HepG2 (cell line): ENCODE data around the gene PHF23. TPM values are rescaled to one million over a fixed set of nuclear protein-coding genes. Genes with fewer than 3 reads are reported as not detected.

Experiments used
- ATAC-seq: fragments of 200-7000 bp; cut with Tn5 transposase; 3 replicates; pipeline ENCODE4 v1.9.1; 2020; ENCODE audit warnings: mild to moderate bottlenecking, moderate library complexity
- BruUV-seq: library from RNA; stranded (reverse); fragments of 400-500 nt; replicated peaks from 2 replicates; lab custom pipeline; 2021; lab: Mats Ljungman, UMichigan
- CTCF ChIA-PET: fragments of 300-600 bp; formaldehyde crosslinking; extraction: SDS; loops from one replicate; lab custom pipeline; 2021; ENCODE audit warnings: low total read pairs, inconsistent platforms, low intra/inter-chr PET ratio; lab: Yijun Ruan, JAX
- POLR2A ChIA-PET: fragments of 350-600 bp; sonication (Branson Sonifier 250); formaldehyde crosslinking; loops from one replicate; lab custom pipeline; 2020; ENCODE audit warnings: antibody characterized with exemption, inconsistent platforms; lab: Yijun Ruan, JAX
- DNase-seq: peaks from one replicate; pipeline ENCODE4 v3.0.0-alpha.2; 2015; ENCODE audit warnings: low spot score
- FAIRE-seq: peaks from 3 replicates; lab custom pipeline; 2011; peaks lifted over from hg19 to GRCh38; lab: Jason Lieb, UNC
- H2AFZ ChIP-seq: one replicate; pipeline ENCODE4 v1.6.1; 2011; ENCODE audit warnings: low read length, inconsistent platforms
- H3K27ac ChIP-seq: fragments of 300-600 bp; 3 replicates; pipeline ENCODE4 v1.8.0; 2011; ENCODE audit warnings: mixed run types, mild to moderate bottlenecking, mixed read lengths, low read length, inconsistent platforms; ENCODE audit not compliant: insufficient read depth; ENCODE audit errors: extremely low read length
- H3K27me3 ChIP-seq, 2 experiments: fragments of 200-600 bp in 1 of 2; 2 replicates in 1 of 2; 3 replicates in 1 of 2; pipeline versions ENCODE4 v1.6.0 to v1.8.0; 2011; ENCODE audit warnings: low read length in 2 of 2, mild to moderate bottlenecking in 2 of 2, moderate library complexity in 2 of 2, inconsistent platforms in 1 of 2; ENCODE audit not compliant: insufficient read depth in 2 of 2, control insufficient read depth in 1 of 2
- H3K36me3 ChIP-seq, 2 experiments: fragments of 200-600 bp in 1 of 2; replicated peaks in 1 of 2; 2 replicates in 1 of 2; 3 replicates in 1 of 2; pipeline versions ENCODE4 v1.5.1 to v1.8.0; 2011; ENCODE audit warnings: low read length in 2 of 2, inconsistent platforms in 1 of 2; ENCODE audit not compliant: insufficient read depth in 2 of 2, control insufficient read depth in 1 of 2
- H3K4me1 ChIP-seq: 2 replicates; pipeline ENCODE4 v1.5.1; 2012; ENCODE audit warnings: low read length, inconsistent platforms; ENCODE audit not compliant: insufficient read depth
- H3K4me2 ChIP-seq: 2 replicates; pipeline ENCODE4 v1.6.0; 2011; ENCODE audit warnings: low read depth, low read length, inconsistent platforms
- H3K4me3 ChIP-seq, 3 experiments: fragments of 200-600 bp in 1 of 3; sonication (generic), shearing (Covaris generic) in 1 of 3; replicated peaks in 1 of 3; 2 replicates each; pipeline ENCODE4 v1.5.1; 2011 to 2016; ENCODE audit warnings: low read length in 3 of 3, inconsistent platforms in 2 of 3, low read depth in 2 of 3, mild to moderate bottlenecking in 2 of 3, control low read depth in 1 of 3, mixed read lengths in 1 of 3; ENCODE audit not compliant: insufficient read depth in 1 of 3
- H3K79me2 ChIP-seq: one replicate; pipeline ENCODE4 v1.6.1; 2011; ENCODE audit warnings: low read length, inconsistent platforms; ENCODE audit not compliant: insufficient read depth
- H3K9ac ChIP-seq: 2 replicates; pipeline ENCODE4 v1.6.0; 2011; ENCODE audit warnings: mild to moderate bottlenecking, low read depth, low read length, inconsistent platforms; ENCODE audit not compliant: insufficient read depth
- H3K9me3 ChIP-seq: 2 replicates; pipeline ENCODE4 v1.5.1; 2012; ENCODE audit warnings: mild to moderate bottlenecking, low read length
- H4K20me1 ChIP-seq: 2 replicates; pipeline ENCODE4 v1.6.0; 2011; ENCODE audit warnings: inconsistent platforms, mild to moderate bottlenecking, low read length, moderate library complexity; ENCODE audit not compliant: insufficient read depth
- GABPA ChIP-seq, 2 experiments: IDR thresholded peaks; 2 replicates each; pipeline ENCODE4 v1.6.1; 2011 to 2016; ENCODE audit warnings: low read depth in 2 of 2, low read length in 1 of 2, missing biosample characterization in 1 of 2, missing genetic modification characterization in 1 of 2
- GRHL1 ChIP-seq: sonication (generic); formaldehyde crosslinking; conservative IDR thresholded peaks from 2 replicates; pipeline ENCODE4 v1.8.0; 2022; ENCODE audit warnings: missing genetic modification reagents
- HNRNPH1 ChIP-seq: fragments of 200-400 bp; formaldehyde crosslinking; optimal IDR thresholded peaks from 2 replicates; pipeline ENCODE3; 2017; ENCODE audit warnings: mild to moderate bottlenecking, low read depth, low read length
- KLF16 ChIP-seq, 2 experiments: sonication (generic) in 1 of 2; formaldehyde crosslinking in 1 of 2; IDR thresholded peaks; 2 replicates each; pipeline versions ENCODE4 v1.6.1 to v1.8.0; 2016 to 2023; ENCODE audit warnings: missing genetic modification reagents in 2 of 2, missing compliant biosample characterization in 1 of 2
- ZBTB40 ChIP-seq, 2 experiments: fragments of 450-650 bp in 1 of 2; sonication (generic) in 1 of 2; formaldehyde crosslinking in 1 of 2; IDR thresholded peaks; 2 replicates each; pipeline versions ENCODE4 v1.6.1 to v1.8.0; 2016 to 2022; ENCODE audit warnings: antibody characterized with exemption in 1 of 2, mild to moderate bottlenecking in 1 of 2, missing genetic modification reagents in 1 of 2
- ZNF256 ChIP-seq: sonication (generic); formaldehyde crosslinking; conservative IDR thresholded peaks from 2 replicates; pipeline ENCODE4 v1.4.0; 2020; ENCODE audit warnings: missing genetic modification reagents
- ZNF446 ChIP-seq: sonication (generic); formaldehyde crosslinking; IDR thresholded peaks from 2 replicates; pipeline ENCODE4 v1.5.0; 2020; ENCODE audit warnings: mild to moderate bottlenecking, missing genetic modification reagents
- ZNF605 ChIP-seq: sonication (generic); formaldehyde crosslinking; IDR thresholded peaks from 2 replicates; pipeline ENCODE4 v1.8.0; 2022; ENCODE audit warnings: mild to moderate bottlenecking, missing genetic modification reagents
- WGBS: methylation state at CpG from one replicate; pipeline ENCODE4 v1.1.6; 2017; ENCODE audit warnings: low lambda C conversion rate; 5-methylcytosine and 5-hydroxymethylcytosine counted together
- in situ Hi-C: cut with HindIII; loops from 2 replicates; pipeline ENCODE4 v1.10.0; 2017; ENCODE audit warnings: low pct_unique_long_range_greater_than_20kb; ENCODE audit not compliant: extremely low pct_ligation_motif_present
- intact Hi-C: fragments of 100-400 bp; cut with micrococcal nuclease; formaldehyde crosslinking; loops from one replicate; pipeline ENCODE4 v1.10.0; 2022; ENCODE audit not compliant: unreplicated experiment
- polyA plus RNA-seq, 8 experiments: library from polyadenylated mRNA; depleted of rRNA in 3 of 8; stranded (reverse) in 7 of 8; unstranded in 1 of 8; fragments of >200 nt; fragmentation: Illumina TruSeq in 4 of 8; extraction: Trizol in 4 of 8; gene quantifications; 2 replicates each; pipeline versions ENCODE4 v1.2.1 to v1.2.3, GENCODE V29; 2011 to 2016; ENCODE audit warnings: low read depth in 4 of 8, missing spikeins in 1 of 8, mixed read lengths in 1 of 8; ENCODE audit not compliant: insufficient read depth in 1 of 8
- total RNA-seq, 5 experiments: library from RNA; depleted of rRNA; stranded (reverse); fragments of >200 nt; fragmentation: Illumina TruSeq; extraction: Trizol; gene quantifications; 2 replicates each; pipeline ENCODE4 v1.2.3, GENCODE V29; 2016; ENCODE audit warnings: low read depth in 1 of 5

PHF23 gene
- total and polyA plus RNA-seq, 2 of the 13 experiments (the other 11 are each of a cell fraction or from before 2014, with no cell fraction given) = 27.6 to 33.2 TPM

- in situ Hi-C loops = no loop called here
- no peak for FAIRE-seq
- no peaks in the 10 kb centered on the region for H3K27me3 ChIP-seq
- BruUV-seq = no TSS peak
- no peak overlapping the region for H2AFZ ChIP-seq
- H3K9ac ChIP-seq = no peak overlapping the region
- intact Hi-C loops = no loop called here
- WGBS = 76% methylated on average over 10 of the region's 14 CpGs
- H4K20me1 ChIP-seq = no peaks in the 10 kb centered on the region
- no peaks in the 10 kb centered on the region for H3K9me3 ChIP-seq
- no peak for TF ChIP-seq GRHL1 (CRISPR knock-in tag)
- no peak for TF ChIP-seq HNRNPH1
- TF ChIP-seq ZNF605 (CRISPR knock-in tag) = no peak
- no peak for TF ChIP-seq ZBTB40 (IDR thresholded peaks at IDR 0.05)
- TF ChIP-seq ZBTB40 (CRISPR knock-in tag; IDR thresholded peaks at IDR 0.05) = no peak
- TF ChIP-seq GABPA (IDR thresholded peaks at IDR 0.05; ENCODE audit: low read depth, low read length) = no peak
- TF ChIP-seq GABPA (CRISPR knock-in tag; IDR thresholded peaks at IDR 0.05; ENCODE audit: low read depth) = no peak
- no peak for TF ChIP-seq ZNF446 (CRISPR knock-in tag)
- TF ChIP-seq KLF16 (CRISPR knock-in tag; IDR thresholded peaks at IDR 0.05) = no peak
- TF ChIP-seq ZNF256 (CRISPR knock-in tag) = no peak
- no peak for DNase-seq
- ChIA-PET POLR2A (interaction anchor here (1.5 kb wide), 1 partner anchor 24 kb away, joined by 3 read pairs; no protein-coding TSS in a partner anchor), CTCF (no interaction called here)
- no peak overlapping the region for H3K27ac ChIP-seq
- H3K79me2 ChIP-seq = no peaks in the 10 kb centered on the region
- ATAC-seq = no peak
- peaks cover 46% of the 10 kb centered on the region for H3K4me1 ChIP-seq
- H3K36me3 ChIP-seq = no peaks in the 10 kb centered on the region
- H3K4me3 ChIP-seq = no peak overlapping the region
- H3K4me2 ChIP-seq = no peak overlapping the region
Measured at GRCh38 chr17:7190276-7190917, 48.9 kb downstream of the PHF23 start.
